SK-N-SH treated with all-trans-retinoic acid at 6 μM for 48 hours (cell line): ENCODE measurements around the gene FHL1.

Source experiments
- ISL1 ChIP-seq: fragments of 250-450 bp; sonication (Bioruptor Pico); IDR thresholded peaks from 2 replicates; pipeline ENCODE4 v2.1.2; 2022; ENCODE audit warnings: mild to moderate bottlenecking, moderate library complexity
- OSR1 ChIP-seq: fragments of 250-450 bp; sonication (Bioruptor Pico); IDR thresholded peaks from 2 replicates; pipeline ENCODE4 v1.8.0; 2022; ENCODE audit warnings: moderate library complexity, mild to moderate bottlenecking, inconsistent platforms
- PATZ1 ChIP-seq: fragments of 250-450 bp; sonication (Bioruptor Pico); IDR thresholded peaks from 2 replicates; pipeline ENCODE4 v1.8.0; 2020; ENCODE audit warnings: mild to moderate bottlenecking, moderate library complexity, borderline replicate concordance
- SNAI2 ChIP-seq: fragments of 250-450 bp; sonication (Bioruptor Pico); IDR thresholded peaks from 2 replicates; pipeline ENCODE4 v1.5.0; 2020; ENCODE audit warnings: mild to moderate bottlenecking, moderate library complexity
- TCF4 ChIP-seq: fragments of 250-450 bp; sonication (Bioruptor Pico); IDR thresholded peaks from 2 replicates; pipeline ENCODE4 v1.8.0; 2021; ENCODE audit warnings: mild to moderate bottlenecking, moderate library complexity, borderline replicate concordance
- TOX ChIP-seq: fragments of 250-450 bp; sonication (Bioruptor Pico); IDR thresholded peaks from 2 replicates; pipeline ENCODE4 v1.8.0; 2021; ENCODE audit warnings: mild to moderate bottlenecking, moderate library complexity, borderline replicate concordance
- ZC3H10 ChIP-seq: fragments of 250-450 bp; sonication (Bioruptor Pico); IDR thresholded peaks from 2 replicates; pipeline ENCODE4 v1.5.1; 2021; ENCODE audit warnings: mild to moderate bottlenecking, moderate library complexity
- ZFP3 ChIP-seq: fragments of 250-450 bp; sonication (Bioruptor Pico); IDR thresholded peaks from 2 replicates; pipeline ENCODE4 v1.5.0; 2020; ENCODE audit warnings: mild to moderate bottlenecking, moderate library complexity

GRCh38 chrX:136168929-136169735, 21.8 kb downstream of the FHL1 start:
- TF ChIP-seq TCF4, result no peak
- TF ChIP-seq OSR1, result no peak
- no peak for TF ChIP-seq ZFP3 (CRISPR knock-in tag)
- no peak for TF ChIP-seq ZC3H10 (CRISPR knock-in tag)
- no peak for TF ChIP-seq SNAI2
- TF ChIP-seq PATZ1, result no peak
- peak; percentile 96 for TF ChIP-seq ISL1 (CRISPR knock-in tag)
- TF ChIP-seq TOX (CRISPR knock-in tag), result no peak
